GM19025 (cell line): ENCODE results near the gene CCDC88C.
"Not testable (repeated sequence)": the region's sequence is repeated elsewhere in the genome, so short reads cannot be mapped to it uniquely, and the experiment has no call there.

Experiments
- ATAC-seq: cut with Tn5 transposase; IDR thresholded peaks from one replicate; pipeline ENCODE4 v1.9.1; 2021; ENCODE audit warnings: mild to moderate bottlenecking, low read depth, moderate library complexity; ENCODE audit not compliant: unreplicated experiment

The CCDC88C gene, protein sequence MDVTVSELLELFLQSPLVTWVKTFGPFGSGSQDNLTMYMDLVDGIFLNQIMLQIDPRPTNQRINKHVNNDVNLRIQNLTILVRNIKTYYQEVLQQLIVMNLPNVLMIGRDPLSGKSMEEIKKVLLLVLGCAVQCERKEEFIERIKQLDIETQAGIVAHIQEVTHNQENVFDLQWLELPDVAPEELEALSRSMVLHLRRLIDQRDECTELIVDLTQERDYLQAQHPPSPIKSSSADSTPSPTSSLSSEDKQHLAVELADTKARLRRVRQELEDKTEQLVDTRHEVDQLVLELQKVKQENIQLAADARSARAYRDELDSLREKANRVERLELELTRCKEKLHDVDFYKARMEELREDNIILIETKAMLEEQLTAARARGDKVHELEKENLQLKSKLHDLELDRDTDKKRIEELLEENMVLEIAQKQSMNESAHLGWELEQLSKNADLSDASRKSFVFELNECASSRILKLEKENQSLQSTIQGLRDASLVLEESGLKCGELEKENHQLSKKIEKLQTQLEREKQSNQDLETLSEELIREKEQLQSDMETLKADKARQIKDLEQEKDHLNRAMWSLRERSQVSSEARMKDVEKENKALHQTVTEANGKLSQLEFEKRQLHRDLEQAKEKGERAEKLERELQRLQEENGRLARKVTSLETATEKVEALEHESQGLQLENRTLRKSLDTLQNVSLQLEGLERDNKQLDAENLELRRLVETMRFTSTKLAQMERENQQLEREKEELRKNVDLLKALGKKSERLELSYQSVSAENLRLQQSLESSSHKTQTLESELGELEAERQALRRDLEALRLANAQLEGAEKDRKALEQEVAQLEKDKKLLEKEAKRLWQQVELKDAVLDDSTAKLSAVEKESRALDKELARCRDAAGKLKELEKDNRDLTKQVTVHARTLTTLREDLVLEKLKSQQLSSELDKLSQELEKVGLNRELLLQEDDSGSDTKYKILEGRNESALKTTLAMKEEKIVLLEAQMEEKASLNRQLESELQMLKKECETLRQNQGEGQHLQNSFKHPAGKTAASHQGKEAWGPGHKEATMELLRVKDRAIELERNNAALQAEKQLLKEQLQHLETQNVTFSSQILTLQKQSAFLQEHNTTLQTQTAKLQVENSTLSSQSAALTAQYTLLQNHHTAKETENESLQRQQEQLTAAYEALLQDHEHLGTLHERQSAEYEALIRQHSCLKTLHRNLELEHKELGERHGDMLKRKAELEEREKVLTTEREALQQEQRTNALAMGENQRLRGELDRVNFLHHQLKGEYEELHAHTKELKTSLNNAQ (N-terminal part only)

GRCh38 chr14:91417120-91417982 lies at the start of gene CCDC88C:
Gene CCDC88C (minus strand): TSS chr14:91417820. CDS start chr14:91417690, 130 bp downstream.
- ATAC-seq: peak; percentile 57

- no peak for ATAC-seq
Observed at GRCh38 chr14:91466192-91466591, 48.6 kb upstream of the CCDC88C start.

DNA sequence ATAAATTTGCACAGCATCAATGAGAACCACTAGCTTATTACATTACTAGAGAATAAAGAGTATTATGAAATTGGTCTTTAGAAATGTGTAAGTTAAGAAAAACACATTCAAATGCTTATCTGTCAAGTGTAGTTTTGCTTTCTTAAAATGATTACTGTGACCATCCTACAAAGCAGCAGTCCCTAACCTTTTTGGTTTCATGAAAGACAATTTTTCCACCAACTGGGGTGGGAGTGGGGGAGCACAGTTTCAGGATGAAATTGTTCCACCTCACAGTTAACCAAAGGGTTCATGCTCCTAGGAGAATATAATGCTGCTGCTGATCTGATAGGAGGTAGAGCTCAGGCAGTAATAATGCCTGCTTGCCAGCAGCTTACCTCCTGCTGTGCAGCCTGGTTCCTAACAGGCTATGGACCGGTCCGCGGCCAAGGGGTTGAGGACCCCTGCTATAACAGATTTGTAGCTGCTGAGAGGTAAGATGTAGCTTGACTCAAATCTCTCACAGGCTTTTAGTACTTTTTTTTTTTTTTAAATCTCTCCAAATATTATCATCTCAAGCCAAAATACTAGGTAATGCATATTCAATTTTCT lies 47.1 kb upstream of the CCDC88C start:
- ATAC-seq: no peak

- ATAC-seq: no peak
Observed at GRCh38 chr14:91458612-91459011, 41.0 kb upstream of the CCDC88C start.

DNA sequence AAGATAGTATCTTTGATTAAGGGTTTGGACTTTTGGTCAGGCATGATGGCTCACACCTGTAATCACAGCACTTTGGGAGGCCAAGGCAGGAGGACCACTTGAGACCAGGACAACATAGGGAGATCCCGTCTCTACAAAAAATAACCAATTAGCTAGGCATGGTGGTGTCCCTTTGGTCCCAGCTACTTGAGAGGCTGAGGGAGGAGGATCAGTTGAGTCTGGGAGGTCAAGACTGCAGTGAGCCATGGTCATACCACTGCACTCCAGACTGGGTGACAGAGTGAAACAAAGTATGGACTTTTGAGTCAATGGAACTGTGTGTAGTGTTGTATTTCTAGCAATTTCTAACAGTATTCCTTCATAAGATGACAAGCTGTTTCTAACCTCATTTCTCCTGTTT lies 38.7 kb upstream of the CCDC88C start:
- ATAC-seq: no peak

- no peak for ATAC-seq
Observed at GRCh38 chr14:91454580-91454979, 37.0 kb upstream of the CCDC88C start.

GRCh38 chr14:91454155-91454554 lies 36.5 kb upstream of the CCDC88C start:
- no peak for ATAC-seq

DNA sequence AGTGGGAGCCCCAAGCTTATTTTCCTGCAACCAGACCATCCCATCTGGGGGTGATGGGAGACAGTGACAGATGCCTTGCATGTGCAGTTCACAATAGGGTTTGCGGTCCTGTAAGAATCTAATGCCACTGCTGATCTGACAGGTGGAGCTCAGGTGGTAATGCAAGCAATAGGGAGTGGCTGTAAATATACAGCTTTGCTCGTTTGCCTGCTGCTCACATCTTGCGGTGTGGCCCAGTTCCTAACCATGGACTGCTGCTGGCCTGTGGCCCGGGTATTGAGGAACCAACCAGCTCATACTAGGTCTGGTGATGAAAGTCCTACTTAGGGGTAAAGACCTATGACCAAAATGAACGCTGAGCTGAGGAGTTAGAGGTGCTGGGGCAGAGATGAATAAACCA lies 36.1 kb upstream of the CCDC88C start:
- no peak for ATAC-seq

- ATAC-seq: no peak
Observed at GRCh38 chr14:91444335-91445020, 26.9 kb upstream of the CCDC88C start.

DNA sequence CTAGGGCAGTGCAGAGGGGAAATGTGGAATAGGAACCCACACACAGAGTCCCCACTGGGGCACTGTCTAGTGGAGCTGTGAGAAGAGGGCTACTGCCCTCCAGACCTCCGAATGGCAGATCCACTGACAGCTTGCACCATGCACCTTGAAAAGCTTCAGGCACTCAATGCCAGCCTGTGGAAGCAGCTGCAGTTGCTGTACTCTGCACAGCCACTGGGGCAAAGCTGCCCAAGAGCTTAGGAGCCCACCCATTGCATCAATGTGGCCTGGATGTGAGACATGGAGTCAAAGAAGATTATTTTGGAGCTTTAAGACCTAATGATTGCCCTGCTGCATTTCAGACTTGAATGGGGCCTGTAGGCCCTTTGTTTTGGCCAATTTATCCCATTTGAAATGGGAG lies 21.7 kb upstream of the CCDC88C start:
- no peak for ATAC-seq

DNA sequence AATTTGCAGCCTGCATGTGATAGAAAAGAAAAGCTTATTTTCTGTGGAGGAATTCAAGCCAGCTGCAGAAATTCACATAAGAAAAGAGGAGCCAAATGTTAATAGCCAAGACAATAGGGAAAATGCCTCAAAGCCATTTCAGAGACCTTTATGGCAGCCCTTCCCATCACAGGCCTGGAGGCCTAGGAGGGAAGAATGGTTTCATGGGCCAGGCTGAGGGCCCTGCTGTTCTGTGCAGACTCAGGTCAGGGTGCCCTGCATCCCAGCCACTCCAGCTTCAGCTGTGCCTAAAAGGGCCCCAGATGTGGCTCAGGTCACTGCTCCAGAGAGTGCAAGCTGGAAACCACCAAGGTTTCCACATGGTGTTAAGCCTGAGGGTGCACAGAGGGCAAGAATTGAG lies 21.2 kb upstream of the CCDC88C start:
- no peak for ATAC-seq

GRCh38 chr14:91436266-91436665 lies 18.6 kb upstream of the CCDC88C start:
- not testable (repeated sequence) for ATAC-seq

DNA sequence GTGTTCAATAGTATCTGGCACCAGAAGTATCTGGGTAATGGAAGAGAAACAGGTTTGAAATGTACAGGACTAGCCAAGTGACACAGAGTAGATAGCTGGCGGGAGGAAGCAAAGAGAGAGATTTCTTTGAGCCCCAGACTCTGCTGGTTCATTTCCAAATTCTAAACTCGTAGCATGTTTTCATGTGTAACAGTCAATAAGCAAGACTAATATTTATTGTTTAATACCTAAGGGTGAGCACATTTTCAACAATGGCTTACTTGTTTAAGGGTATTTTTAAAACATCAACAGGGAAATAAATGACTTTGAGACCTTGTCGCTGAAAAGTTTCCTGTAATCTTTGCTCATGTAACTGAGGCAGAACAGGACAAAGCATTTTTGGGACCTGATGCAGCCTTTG lies 11.8 kb upstream of the CCDC88C start:
- no peak for ATAC-seq

DNA sequence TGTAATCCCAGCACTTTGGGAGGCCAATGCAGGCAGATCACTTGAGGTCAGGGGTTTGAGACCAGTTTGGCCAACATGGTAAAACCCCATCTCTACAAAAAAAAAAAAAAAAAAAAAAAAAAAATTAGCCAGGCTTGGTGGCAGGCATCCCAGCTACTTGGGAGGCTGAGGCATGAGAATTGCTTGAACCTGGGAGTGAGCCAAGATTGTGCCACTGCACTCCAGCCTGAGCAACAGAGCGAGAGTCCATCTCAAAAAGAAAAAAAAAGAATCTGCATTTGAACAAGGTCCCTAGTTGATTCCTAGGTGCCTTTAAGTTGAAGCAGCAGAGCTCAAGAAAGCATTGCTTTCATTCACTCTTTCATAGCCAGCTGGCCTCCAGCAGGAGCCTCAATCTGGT lies 11.3 kb upstream of the CCDC88C start:
- ATAC-seq: not testable (repeated sequence)

DNA sequence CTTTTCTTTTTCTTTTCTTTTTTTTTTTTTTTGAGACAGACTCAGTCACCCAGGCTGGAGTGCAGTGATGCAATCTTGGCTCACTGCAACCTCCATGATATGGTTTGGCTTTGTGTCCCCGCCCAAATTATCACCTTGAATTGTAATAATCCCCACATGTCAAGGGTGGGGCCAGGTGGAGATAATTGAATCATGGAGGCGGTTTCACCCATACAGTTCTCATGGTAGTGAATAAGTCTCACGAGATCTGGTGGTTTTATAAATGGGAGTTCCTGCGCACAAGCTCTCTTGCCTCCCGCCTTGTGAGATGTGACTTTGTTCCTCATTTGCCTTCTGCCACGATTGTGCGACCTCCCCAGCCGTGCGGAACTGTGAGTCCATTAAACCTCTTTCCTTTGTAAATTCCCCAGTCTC lies 7.9 kb upstream of the CCDC88C start:
- not testable (repeated sequence) for ATAC-seq

DNA sequence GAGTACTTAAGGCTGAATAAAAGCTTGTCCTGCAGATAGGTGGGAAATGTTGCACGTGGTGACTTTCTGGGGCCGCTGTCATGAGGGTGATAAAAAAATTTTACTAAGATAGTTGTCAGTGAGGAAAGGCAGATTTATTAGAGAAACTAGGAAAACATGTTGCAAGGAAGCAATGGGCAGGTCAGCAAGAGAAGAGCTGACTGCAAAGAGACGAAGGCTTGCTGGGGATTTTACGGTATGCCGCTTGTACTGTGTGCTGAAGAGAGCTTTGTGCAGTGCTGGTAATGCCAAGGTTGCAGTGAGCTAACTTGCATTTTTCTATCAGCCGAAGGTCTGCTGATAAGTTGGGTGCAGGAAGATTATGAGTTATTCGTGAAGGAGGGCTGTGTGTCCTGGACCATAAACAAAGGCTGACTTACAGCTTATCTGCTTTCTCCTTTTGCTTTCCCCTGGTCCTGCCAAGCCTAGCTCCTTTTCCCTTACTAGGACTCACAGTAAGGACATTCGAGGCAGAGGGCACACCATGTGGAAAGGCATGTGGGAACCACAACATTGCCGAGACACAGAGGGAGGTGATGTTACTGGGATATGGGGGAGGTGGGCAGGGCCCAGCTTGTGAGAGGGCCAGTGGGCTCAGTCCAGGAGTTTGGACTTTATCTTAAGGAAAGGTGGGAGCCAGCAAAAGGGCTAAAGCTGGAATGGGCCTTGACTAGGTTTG lies 7.4 kb upstream of the CCDC88C start:
- ATAC-seq: no peak

DNA sequence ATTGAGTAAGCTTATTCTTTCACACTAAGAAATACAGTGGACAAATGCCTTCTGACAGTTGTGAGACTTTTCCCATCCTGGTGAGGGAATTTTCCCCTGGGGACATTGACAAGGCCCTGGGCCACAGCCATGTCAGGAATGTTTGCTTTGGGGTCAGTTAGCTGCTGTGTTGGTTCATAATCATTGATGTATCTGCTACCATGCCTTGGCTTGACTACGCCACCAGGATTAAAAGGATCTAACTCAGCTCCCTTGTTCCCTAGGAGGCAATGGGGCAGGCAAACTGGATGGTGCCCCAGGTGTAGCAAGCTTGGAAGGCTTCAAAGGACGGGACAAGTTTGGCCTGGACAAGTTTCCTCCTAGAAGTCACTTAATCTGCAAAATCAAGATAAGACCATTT lies 3.1 kb upstream of the CCDC88C start:
- ATAC-seq: no peak

- no peak for ATAC-seq
Observed at GRCh38 chr14:91419451-91419850, 1.8 kb upstream of the CCDC88C start.
